ENCODE results near the gene FBP2. TPM values are rescaled to one million over a fixed set of nuclear protein-coding genes. Genes with fewer than 3 reads are reported as not detected.
"Not testable (repeated sequence)": the region's sequence is repeated elsewhere in the genome, so short reads cannot be mapped to it uniquely, and the experiment has no call there.

FBP2 gene
- total RNA-seq, 2 donors from 2014 or later = not detected

GRCh38 chr9:94557376-94557775, 36.2 kb downstream of the FBP2 start:
- Histone ChIP-seq H3K27ac (no peak overlapping the region), H3K4me3 (no peak overlapping the region), H3K27me3 (no peaks in the 10 kb centered on the region), H3K4me1 (no peaks in the 10 kb centered on the region), H3K9me3 (no peaks in the 10 kb centered on the region), H3K36me3 (no peaks in the 10 kb centered on the region)
- TF ChIP-seq, protein P1, sequence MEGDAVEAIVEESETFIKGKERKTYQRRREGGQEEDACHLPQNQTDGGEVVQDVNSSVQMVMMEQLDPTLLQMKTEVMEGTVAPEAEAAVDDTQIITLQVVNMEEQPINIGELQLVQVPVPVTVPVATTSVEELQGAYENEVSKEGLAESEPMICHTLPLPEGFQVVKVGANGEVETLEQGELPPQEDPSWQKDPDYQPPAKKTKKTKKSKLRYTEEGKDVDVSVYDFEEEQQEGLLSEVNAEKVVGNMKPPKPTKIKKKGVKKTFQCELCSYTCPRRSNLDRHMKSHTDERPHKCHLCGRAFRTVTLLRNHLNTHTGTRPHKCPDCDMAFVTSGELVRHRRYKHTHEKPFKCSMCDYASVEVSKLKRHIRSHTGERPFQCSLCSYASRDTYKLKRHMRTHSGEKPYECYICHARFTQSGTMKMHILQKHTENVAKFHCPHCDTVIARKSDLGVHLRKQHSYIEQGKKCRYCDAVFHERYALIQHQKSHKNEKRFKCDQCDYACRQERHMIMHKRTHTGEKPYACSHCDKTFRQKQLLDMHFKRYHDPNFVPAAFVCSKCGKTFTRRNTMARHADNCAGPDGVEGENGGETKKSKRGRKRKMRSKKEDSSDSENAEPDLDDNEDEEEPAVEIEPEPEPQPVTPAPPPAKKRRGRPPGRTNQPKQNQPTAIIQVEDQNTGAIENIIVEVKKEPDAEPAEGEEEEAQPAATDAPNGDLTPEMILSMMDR (IDR thresholded peaks at IDR 0.05) = no peak
- no peak for DNase-seq (ENCODE audit: low spot score)

DNA sequence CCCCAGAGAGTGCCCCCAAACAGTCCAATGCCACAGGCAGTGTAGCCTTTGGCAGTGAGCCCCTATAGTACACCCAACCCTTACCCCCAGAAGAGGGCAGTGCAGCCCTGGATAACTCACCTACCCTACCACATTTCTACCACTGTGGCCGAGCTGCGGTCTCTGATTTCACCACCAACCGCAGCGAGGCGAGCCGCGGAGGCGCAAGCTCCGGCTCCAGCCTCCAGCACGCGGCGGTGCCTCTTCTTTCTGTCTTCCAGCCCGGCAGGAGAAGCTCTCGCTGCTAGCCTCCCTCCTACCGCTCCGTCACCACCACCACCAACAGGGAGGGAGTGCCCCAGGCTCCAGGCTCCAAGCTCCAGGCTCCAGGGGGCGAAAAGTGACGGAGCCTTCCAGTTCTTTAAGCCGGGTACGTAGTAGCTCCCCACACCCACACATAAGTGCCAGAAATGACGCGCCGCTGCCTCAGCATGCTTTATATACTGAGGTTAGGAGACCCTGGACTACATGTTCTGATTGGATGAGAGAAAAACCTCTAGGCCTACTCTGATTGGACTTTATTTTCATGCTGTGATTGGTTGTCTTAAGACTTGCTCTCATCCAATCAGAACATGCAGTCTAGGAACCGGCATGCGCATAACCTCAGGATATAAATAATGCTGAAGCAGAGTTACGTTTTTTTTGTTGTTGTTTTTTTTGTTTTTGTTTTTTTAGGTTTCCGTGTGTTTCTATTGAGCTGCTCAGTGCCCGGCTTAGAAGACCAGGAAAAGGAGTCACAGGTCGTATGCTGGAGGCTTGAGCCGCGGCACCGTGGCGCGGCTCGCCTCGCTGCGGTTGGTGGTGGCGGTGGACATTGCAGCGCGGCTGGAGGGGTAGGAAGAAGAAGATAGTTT, 38.9 kb downstream of the FBP2 start, which contains the start of gene PCAT7:
TSS of gene PCAT7 (plus strand) at position 645 of the 893 bp plus-strand sequence.
- H3K4me3 ChIP-seq = no peak within 1 kb of the TSS
- no peaks in the 10 kb centered on the region for H3K27me3 ChIP-seq
- TF ChIP-seq, protein P1 (IDR thresholded peaks at IDR 0.05) = peak in 1 of 2 donors; percentile 36
- H3K27ac ChIP-seq = no peak within 1 kb of the TSS
- no peaks in the 10 kb centered on the region for H3K4me1 ChIP-seq
- no peaks in the 10 kb centered on the region for H3K36me3 ChIP-seq
- DNase-seq (ENCODE audit: low spot score) = no peak
- no peaks in the 10 kb centered on the region for H3K9me3 ChIP-seq

GRCh38 chr9:94554078-94554438, 39.6 kb downstream of the FBP2 start:
- Histone ChIP-seq H3K27ac (no peak overlapping the region), H3K36me3 (no peaks in the 10 kb centered on the region), H3K27me3 (no peaks in the 10 kb centered on the region), H3K4me1 (no peaks in the 10 kb centered on the region), H3K4me3 (no peak overlapping the region), H3K9me3 (no peaks in the 10 kb centered on the region)
- DNase-seq (ENCODE audit: low spot score) = no peak
- TF ChIP-seq, protein P1 (IDR thresholded peaks at IDR 0.05) = no peak

- no peak overlapping the region for H3K27ac ChIP-seq
- H3K27me3 ChIP-seq = no peaks in the 10 kb centered on the region
- no peak for DNase-seq (ENCODE audit: low spot score)
- no peak overlapping the region for H3K4me3 ChIP-seq
- no peaks in the 10 kb centered on the region for H3K36me3 ChIP-seq
- H3K9me3 ChIP-seq = no peaks in the 10 kb centered on the region
- no peaks in the 10 kb centered on the region for H3K4me1 ChIP-seq
- TF ChIP-seq, protein P1 (IDR thresholded peaks at IDR 0.05) = no peak
Observed at GRCh38 chr9:94553029-94553938, 40.3 kb downstream of the FBP2 start.

DNA sequence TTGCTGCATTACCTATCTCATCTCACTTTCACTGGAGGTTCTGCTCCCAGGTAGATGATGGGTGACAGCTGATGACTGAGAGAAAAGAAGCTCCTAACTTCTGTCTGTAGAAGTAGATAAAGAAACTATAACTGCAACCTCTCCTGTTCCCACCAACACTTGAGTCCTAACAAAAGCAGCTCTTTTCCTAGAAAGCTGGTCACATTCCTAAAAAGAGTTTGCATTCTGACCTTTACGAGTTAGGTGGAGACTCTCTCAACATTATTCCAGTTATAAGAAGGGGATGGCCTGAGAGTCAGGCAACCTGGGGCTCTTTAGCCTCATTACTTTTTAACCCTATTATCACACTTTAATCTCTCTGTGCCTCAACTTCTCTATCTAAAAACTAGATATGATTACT, 47.7 kb downstream of the FBP2 start:
- TF ChIP-seq, protein P1 (IDR thresholded peaks at IDR 0.05) = no peak
- H3K27ac ChIP-seq = no peak overlapping the region
- no peaks in the 10 kb centered on the region for H3K27me3 ChIP-seq
- H3K4me1 ChIP-seq = no peaks in the 10 kb centered on the region
- H3K36me3 ChIP-seq = no peaks in the 10 kb centered on the region
- DNase-seq (ENCODE audit: low spot score) = no peak
- no peak overlapping the region for H3K4me3 ChIP-seq
- H3K9me3 ChIP-seq = no peaks in the 10 kb centered on the region

DNA sequence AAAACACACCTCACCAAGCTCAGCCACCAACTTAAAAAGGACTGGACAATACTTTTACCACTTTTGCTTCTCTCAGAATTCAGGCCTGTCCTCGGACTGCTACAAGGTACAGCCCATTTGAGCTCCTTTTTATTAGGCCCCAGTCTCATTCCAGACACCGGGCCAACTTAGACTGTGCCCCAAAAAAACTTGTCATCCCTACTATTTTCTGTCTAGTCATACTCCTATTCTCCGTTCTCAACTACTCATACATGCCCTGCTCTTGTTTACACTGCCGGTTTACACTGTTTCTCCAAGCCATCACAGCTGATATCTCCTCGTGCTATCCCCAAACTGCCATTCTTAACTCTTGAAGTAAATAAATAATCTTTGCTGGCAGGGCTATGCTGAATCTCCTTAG, 49.3 kb downstream of the FBP2 start:
- not testable (repeated sequence) for H3K9me3 ChIP-seq; H3K27me3 ChIP-seq; H3K4me3 ChIP-seq; DNase-seq (ENCODE audit: low spot score); H3K4me1 ChIP-seq; H3K36me3 ChIP-seq; H3K27ac ChIP-seq
